Activated CD8-positive, alpha-beta T cell treated with anti-CD3 and anti-CD28 coated beads for 36 hours (primary cell): ENCODE measurements around the gene MAGI3. TPM values are rescaled to one million over a fixed set of nuclear protein-coding genes. Genes with fewer than 3 reads are reported as not detected.
"Not testable (repeated sequence)": the region's sequence is repeated elsewhere in the genome, so short reads cannot be mapped to it uniquely, and the experiment has no call there.

Experiments used
- ATAC-seq: fragments of 200-7000 bp; cut with Tn5 transposase; one replicate; pipeline ENCODE4 v1.10.0; 2021; ENCODE audit warnings: mild to moderate bottlenecking, moderate library complexity
- CTCF ChIA-PET: fragments of 350-600 bp; sonication (Branson Sonifier 250); formaldehyde crosslinking; loops from one replicate; lab custom pipeline; 2021; ENCODE audit warnings: antibody characterized with exemption; lab: Charles Lee
- POLR2A ChIA-PET: fragments of 350-600 bp; sonication (Branson Sonifier 250); formaldehyde crosslinking; loops from one replicate; lab custom pipeline; 2021; ENCODE audit warnings: antibody characterized with exemption; lab: Charles Lee
- DNase-seq: peaks from one replicate; pipeline ENCODE4 v3.0.0-alpha.2; 2020
- H3K27ac Mint-ChIP-seq: one replicate; pipeline ENCODE4 v1.8.0; 2021; ENCODE audit warnings: mild to moderate bottlenecking, mixed read lengths
- H3K27me3 Mint-ChIP-seq: one replicate; pipeline ENCODE4 v1.8.0; 2021; ENCODE audit warnings: mixed read lengths
- H3K36me3 Mint-ChIP-seq: one replicate; pipeline ENCODE4 v1.8.0; 2021; ENCODE audit warnings: low read depth, mixed read lengths
- H3K4me1 Mint-ChIP-seq: one replicate; pipeline ENCODE4 v1.8.0; 2021; ENCODE audit warnings: low read depth, mixed read lengths
- H3K4me3 Mint-ChIP-seq: one replicate; pipeline ENCODE4 v1.8.0; 2021; ENCODE audit warnings: mild to moderate bottlenecking, moderate library complexity, mixed read lengths
- H3K9me3 Mint-ChIP-seq: one replicate; pipeline ENCODE4 v1.8.0; 2021; ENCODE audit warnings: mixed read lengths
- intact Hi-C: fragments of 100-400 bp; cut with micrococcal nuclease; formaldehyde crosslinking; loops from one replicate; pipeline ENCODE4 v1.10.0; 2022
- total RNA-seq, 2 experiments: library from RNA; stranded (reverse); gene quantifications; one replicate each; pipeline ENCODE4 v1.2.3, GENCODE V29; 2021
- TF ChIP-seq, protein P1 (sequence below): fragments of 200-600 bp; IDR thresholded peaks from one replicate; pipeline ENCODE4 v1.8.0; 2022; ENCODE audit warnings: antibody characterized with exemption, mild to moderate bottlenecking

Gene MAGI3
- total RNA-seq, 2 experiments from 2014 or later, result 2.5 to 3.1 TPM

DNA sequence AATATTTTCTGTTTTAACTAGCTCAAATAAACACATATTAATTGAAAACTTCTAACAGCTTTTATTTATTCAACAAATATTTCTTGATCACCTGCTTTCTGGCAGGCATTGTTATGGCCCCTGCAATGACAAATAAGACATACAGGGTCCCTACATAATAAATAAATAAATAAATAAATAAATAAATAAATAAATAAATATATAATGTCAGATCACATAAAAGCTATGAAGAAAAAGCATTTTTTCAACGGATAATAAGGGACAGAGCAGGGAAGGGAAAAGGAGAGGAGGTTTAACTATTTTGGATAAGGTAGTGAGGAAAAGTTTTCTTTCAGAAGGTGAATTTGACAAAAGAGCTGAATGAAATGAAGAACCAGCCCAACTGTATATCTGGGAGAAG is 115.0 kb downstream of the MAGI3 start:
- peaks cover 6% of the 10 kb centered on the region for H3K9me3 Mint-ChIP-seq

DNA sequence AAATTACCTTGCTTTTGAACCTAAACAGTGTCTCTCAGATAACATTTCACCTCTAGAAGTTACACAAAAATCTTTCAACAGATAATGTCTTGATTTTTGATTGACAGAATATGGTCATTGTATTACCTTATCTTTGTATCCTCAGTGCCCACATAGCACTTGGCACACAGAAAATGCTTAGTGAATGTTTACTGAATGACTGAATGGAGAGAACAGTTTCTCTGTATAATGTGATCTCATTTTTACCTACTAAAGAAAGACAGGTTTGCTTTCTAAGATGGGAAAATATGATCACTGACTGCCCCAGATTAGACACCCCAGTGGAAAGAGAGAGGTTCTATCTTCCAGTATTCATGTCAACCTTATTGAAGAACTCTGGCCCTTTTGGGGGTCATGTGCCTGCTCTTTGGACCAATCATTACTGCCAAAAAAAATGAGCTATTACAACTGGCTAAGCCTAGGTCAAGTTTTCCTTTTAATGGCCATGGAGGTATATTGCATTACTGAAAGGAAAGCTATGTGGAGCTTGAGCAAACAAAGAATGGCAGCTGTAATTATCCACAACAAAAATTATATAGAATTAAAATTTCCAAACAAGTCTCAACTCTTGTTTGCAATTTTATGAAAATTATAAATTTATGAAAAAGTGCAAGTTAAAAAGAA is 117.4 kb downstream of the MAGI3 start:
- no peak overlapping the region for H3K4me3 Mint-ChIP-seq
- ATAC-seq, result no peak
- intact Hi-C loops, result no loop called here
- no peaks in the 10 kb centered on the region for H3K27me3 Mint-ChIP-seq
- no peaks in the 10 kb centered on the region for H3K4me1 Mint-ChIP-seq
- no peak overlapping the region for H3K27ac Mint-ChIP-seq
- peaks cover 15% of the 10 kb centered on the region for H3K9me3 Mint-ChIP-seq
- ChIA-PET POLR2A (no interaction called here), CTCF (no interaction called here)
- TF ChIP-seq, protein P1, sequence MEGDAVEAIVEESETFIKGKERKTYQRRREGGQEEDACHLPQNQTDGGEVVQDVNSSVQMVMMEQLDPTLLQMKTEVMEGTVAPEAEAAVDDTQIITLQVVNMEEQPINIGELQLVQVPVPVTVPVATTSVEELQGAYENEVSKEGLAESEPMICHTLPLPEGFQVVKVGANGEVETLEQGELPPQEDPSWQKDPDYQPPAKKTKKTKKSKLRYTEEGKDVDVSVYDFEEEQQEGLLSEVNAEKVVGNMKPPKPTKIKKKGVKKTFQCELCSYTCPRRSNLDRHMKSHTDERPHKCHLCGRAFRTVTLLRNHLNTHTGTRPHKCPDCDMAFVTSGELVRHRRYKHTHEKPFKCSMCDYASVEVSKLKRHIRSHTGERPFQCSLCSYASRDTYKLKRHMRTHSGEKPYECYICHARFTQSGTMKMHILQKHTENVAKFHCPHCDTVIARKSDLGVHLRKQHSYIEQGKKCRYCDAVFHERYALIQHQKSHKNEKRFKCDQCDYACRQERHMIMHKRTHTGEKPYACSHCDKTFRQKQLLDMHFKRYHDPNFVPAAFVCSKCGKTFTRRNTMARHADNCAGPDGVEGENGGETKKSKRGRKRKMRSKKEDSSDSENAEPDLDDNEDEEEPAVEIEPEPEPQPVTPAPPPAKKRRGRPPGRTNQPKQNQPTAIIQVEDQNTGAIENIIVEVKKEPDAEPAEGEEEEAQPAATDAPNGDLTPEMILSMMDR, result no peak
- H3K36me3 Mint-ChIP-seq, result no peaks in the 10 kb centered on the region
- DNase-seq, result no peak

More for the DNA sequence above, 115.0 kb downstream of the MAGI3 start:
- DNase-seq (no peak), ATAC-seq (no peak)
- Mint-ChIP-seq H3K4me1 (no peaks in the 10 kb centered on the region), H3K36me3 (no peaks in the 10 kb centered on the region), H3K27me3 (no peaks in the 10 kb centered on the region), H3K4me3 (no peak overlapping the region), H3K27ac (no peak overlapping the region)
- intact Hi-C loops, result no loop called here
- TF ChIP-seq, protein P1, result no peak
- POLR2A ChIA-PET, result no interaction called here
- CTCF ChIA-PET, result no interaction called here

DNA sequence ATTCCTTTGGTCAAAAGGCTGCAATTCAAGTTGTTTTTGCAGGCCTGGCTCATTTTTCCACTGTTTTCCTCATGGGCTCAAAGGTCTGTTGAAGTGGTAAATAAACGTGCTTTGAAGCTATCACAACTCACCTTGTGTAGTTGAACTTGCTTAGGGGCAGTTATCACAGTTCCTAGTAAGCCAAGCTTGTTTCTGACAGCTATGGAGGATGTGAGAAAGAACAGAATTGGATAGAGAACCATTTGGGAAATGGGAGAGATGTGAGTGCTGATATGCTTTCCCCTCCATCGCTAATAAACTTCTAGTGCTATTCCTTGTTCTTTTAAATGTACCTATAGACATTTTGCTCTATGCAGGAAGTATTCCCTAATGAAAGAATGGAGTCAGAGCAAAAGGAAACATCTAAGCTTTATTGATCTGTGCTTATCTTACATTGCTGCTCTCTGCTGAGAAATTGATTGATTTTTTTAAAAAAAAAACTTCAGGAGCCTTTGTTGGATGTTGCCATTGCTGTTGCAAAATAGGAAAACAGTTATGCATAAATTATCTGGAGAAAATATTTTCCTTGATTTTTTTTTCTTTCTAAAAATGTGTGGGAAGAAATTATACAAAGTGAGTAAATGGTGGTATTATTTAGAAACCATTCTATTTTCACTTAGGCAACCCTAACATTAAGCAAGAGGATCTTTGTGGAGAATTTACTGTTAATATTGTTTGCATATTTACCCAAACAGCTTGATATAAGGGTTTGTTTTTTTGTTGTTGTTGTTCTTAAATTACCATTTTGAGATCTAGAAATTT is 118.2 kb downstream of the MAGI3 start:
- no peak for ATAC-seq
- TF ChIP-seq, protein P1, result no peak
- Mint-ChIP-seq H3K4me1 (no peaks in the 10 kb centered on the region), H3K27ac (no peak overlapping the region), H3K27me3 (no peaks in the 10 kb centered on the region), H3K9me3 (peaks cover 17% of the 10 kb centered on the region), H3K4me3 (no peak overlapping the region), H3K36me3 (no peaks in the 10 kb centered on the region)
- DNase-seq, result no peak
- CTCF ChIA-PET, result no interaction called here
- intact Hi-C loops, result no loop called here
- POLR2A ChIA-PET, result no interaction called here

DNA sequence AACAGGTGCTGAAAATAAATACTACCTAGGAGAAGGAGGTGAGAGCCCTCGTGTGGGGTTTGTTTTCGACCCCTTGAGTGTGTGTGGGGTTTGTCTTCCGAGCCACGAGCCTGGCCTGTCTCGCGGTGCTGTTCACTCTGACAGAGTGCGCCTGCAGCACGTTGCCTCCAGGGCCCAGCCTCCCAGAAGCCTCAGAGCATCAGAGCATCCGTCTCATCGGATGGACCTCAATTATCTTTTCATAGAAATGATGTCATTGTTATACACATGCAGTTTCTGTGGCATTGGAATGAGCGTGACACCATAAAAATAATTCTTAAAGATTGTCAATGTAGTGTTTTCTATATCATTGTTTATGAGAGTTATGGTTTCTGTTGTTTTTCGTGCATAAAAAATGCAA is 119.5 kb downstream of the MAGI3 start:
- H3K27ac Mint-ChIP-seq, DNase-seq, ATAC-seq, H3K27me3 Mint-ChIP-seq, H3K4me1 Mint-ChIP-seq, intact Hi-C loops, H3K4me3 Mint-ChIP-seq, H3K36me3 Mint-ChIP-seq, CTCF ChIA-PET, POLR2A ChIA-PET: not testable (repeated sequence)
- H3K9me3 Mint-ChIP-seq, result peaks cover 17% of the 10 kb centered on the region

DNA sequence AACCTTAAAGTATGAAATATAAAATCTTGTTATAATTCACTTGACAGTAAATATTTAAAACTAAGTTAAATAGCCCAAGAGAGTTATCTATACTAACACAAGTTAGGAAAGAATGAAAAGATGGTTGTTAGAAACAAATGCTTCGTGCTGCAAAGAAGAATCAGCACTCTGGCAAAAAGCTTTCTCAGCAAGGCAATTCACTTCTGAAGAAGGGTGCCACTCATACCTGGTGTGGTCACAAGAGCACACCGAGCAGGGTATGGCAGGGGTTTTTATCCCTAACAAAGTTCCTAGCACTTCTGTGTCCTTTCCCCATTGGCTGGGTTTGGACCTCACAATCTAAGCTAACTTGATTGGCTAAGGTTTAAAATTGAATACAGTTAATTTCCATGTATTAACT is 121.0 kb downstream of the MAGI3 start:
- POLR2A ChIA-PET, result no interaction called here
- H3K9me3 Mint-ChIP-seq, result peaks cover 21% of the 10 kb centered on the region
- CTCF ChIA-PET, result no interaction called here
- no peak overlapping the region for H3K4me3 Mint-ChIP-seq
- TF ChIP-seq, protein P1, result no peak
- no peaks in the 10 kb centered on the region for H3K36me3 Mint-ChIP-seq
- no peaks in the 10 kb centered on the region for H3K27me3 Mint-ChIP-seq
- H3K27ac Mint-ChIP-seq, result no peak overlapping the region
- intact Hi-C loops, result no loop called here
- DNase-seq (no peak), ATAC-seq (no peak)
- no peaks in the 10 kb centered on the region for H3K4me1 Mint-ChIP-seq
